Loucy (cell line): ENCODE data around the gene JAM3.

Experiments used
- EZH2phosphoT487 ChIP-seq: fragments of 200-600 bp; IDR thresholded peaks from 2 replicates; pipeline ENCODE4 v1.6.1; 2018; ENCODE audit warnings: antibody characterized with exemption, mild to moderate bottlenecking, moderate library complexity, borderline replicate concordance
- TF ChIP-seq, protein P1 (sequence below): fragments of 200-600 bp; sonication (generic); conservative IDR thresholded peaks from 2 replicates; pipeline ENCODE4 v1.5.1; 2014; ENCODE audit warnings: mild to moderate bottlenecking, antibody characterized with exemption, low read length

DNA sequence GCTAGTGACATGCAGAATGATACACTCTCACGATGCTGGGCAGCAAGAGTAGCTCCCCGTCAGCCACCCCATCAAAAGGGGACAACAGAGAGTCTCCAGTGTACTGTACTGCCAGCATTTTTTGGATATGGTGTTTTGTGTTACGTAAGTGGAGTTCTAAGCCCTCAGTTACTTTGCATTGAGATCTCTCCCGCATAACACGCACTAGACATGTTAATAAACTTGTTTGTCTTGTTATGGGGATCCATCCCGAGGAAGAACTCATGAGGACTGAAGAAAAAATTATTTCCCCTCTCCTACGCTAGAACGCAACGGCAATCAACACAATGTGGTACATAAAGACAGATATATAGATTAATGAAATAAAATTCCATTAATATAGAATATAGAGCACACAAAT, 130.7 kb downstream of the JAM3 start:
- TF ChIP-seq, protein P1, sequence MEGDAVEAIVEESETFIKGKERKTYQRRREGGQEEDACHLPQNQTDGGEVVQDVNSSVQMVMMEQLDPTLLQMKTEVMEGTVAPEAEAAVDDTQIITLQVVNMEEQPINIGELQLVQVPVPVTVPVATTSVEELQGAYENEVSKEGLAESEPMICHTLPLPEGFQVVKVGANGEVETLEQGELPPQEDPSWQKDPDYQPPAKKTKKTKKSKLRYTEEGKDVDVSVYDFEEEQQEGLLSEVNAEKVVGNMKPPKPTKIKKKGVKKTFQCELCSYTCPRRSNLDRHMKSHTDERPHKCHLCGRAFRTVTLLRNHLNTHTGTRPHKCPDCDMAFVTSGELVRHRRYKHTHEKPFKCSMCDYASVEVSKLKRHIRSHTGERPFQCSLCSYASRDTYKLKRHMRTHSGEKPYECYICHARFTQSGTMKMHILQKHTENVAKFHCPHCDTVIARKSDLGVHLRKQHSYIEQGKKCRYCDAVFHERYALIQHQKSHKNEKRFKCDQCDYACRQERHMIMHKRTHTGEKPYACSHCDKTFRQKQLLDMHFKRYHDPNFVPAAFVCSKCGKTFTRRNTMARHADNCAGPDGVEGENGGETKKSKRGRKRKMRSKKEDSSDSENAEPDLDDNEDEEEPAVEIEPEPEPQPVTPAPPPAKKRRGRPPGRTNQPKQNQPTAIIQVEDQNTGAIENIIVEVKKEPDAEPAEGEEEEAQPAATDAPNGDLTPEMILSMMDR: no peak
- TF ChIP-seq EZH2phosphoT487: no peak
